Measurements from ENCODE around the gene ARGLU1. TPM values are rescaled to one million over a fixed set of nuclear protein-coding genes. Genes with fewer than 3 reads are reported as not detected.

ARGLU1 gene
- total RNA-seq, 1 donor from 2014 or later = 43.0 TPM

DNA sequence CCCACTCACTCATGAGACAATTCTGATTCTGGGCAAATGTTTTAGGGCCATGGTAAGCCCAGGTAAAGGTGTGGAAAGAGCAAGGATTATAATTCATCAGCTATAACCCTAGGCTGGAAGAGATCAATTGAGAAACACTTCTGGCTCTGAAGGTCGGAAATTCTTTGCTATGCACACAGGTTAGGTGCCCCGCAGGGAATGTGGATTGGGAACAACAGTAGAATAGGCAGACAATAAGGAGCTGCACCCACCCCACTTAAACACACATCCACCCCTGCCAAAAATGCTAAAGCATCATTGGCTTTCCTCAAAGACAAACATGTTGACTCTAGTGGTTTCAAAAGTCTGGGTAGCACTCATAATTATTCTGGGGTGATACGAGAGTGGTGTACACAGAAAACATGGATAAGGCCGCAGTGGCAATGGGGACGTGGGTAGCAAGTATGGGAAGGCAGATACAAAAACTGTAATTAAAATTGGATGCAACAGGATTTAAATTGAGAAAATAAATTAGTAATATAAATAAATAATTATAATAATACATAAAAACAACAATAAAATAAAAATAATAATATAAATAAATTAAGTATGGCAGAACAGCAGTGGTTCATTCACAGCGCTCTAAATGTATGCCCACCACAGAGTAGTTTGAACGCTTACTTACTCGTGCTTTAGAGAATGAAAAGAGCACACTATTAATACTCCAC is 41.0 kb downstream of the ARGLU1 start:
- H3K4me3 ChIP-seq (ENCODE audit: low read depth, low read length) = no peak overlapping the region
- no peak for DNase-seq (ENCODE audit: low read depth)
- TF ChIP-seq, protein P1, sequence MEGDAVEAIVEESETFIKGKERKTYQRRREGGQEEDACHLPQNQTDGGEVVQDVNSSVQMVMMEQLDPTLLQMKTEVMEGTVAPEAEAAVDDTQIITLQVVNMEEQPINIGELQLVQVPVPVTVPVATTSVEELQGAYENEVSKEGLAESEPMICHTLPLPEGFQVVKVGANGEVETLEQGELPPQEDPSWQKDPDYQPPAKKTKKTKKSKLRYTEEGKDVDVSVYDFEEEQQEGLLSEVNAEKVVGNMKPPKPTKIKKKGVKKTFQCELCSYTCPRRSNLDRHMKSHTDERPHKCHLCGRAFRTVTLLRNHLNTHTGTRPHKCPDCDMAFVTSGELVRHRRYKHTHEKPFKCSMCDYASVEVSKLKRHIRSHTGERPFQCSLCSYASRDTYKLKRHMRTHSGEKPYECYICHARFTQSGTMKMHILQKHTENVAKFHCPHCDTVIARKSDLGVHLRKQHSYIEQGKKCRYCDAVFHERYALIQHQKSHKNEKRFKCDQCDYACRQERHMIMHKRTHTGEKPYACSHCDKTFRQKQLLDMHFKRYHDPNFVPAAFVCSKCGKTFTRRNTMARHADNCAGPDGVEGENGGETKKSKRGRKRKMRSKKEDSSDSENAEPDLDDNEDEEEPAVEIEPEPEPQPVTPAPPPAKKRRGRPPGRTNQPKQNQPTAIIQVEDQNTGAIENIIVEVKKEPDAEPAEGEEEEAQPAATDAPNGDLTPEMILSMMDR (conservative IDR thresholded peaks at IDR 0.05; ENCODE audit: low read depth, low read length) = no peak

DNA sequence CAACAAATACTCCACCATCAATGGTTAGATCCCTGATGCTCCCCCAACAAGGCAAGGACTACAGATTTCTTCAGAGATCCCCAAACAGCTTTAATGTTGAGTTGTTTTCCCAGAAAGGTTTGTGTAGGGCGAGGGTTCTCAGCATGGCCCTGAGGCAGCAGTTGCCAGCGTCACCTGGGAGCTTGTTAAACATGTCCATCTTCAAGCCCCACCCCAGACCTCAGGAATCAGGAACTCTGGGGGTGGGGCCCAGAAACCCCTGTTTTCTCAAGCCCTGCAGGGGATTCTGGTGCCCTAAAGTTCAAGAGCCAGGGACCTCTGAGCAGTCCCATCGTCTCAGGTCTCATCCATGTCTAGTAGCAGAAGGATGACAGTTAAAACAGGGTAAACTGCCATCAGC is 42.1 kb downstream of the ARGLU1 start:
- TF ChIP-seq, protein P1 (conservative IDR thresholded peaks at IDR 0.05; ENCODE audit: low read depth, low read length) = no peak
- H3K4me3 ChIP-seq (ENCODE audit: low read depth, low read length) = no peak overlapping the region

DNA sequence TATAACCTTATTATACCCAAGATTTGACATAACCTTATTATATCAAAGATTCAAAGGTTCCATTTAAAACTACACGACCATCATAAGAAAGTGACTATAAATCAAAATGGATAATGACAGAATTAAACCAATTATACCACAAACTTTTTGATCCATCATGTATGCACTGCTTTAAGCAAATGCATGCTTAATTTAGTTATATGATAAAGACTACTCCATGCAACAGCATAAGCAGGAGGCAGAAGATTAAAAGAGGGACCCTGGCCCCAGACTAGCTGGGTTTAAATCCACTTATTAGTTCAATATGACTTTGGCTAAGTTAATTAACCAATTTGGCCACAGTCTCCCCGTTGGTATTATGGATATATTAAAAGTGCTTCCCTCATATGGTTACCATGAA is 43.8 kb downstream of the ARGLU1 start:
- TF ChIP-seq, protein P1 (conservative IDR thresholded peaks at IDR 0.05; ENCODE audit: low read depth, low read length) = no peak
- DNase-seq (ENCODE audit: low read depth) = no peak
- H3K4me3 ChIP-seq (ENCODE audit: low read depth, low read length) = no peak overlapping the region

More for the DNA sequence above, 42.1 kb downstream of the ARGLU1 start:
- no peak for DNase-seq (ENCODE audit: low read depth)

DNA sequence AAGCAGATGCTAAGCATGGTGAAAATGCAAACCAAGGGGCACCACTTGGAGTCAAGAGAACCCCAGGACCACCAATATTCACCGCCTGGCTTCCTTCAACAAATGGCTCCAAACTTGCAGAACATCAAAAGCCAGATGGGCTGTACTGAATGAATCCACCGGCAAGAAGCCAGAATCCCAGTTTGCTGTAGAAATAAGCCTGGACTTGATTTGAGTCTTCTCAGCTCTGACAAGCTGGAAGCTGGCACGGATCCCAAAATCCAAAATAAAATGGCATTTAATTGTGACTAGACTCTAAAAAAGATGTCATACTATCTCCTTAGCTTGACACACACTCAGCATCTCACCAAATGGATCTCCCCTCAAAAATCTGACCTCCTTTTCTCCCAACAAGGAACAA is 44.4 kb downstream of the ARGLU1 start:
- TF ChIP-seq, protein P1 (conservative IDR thresholded peaks at IDR 0.05; ENCODE audit: low read depth, low read length) = no peak
- DNase-seq (ENCODE audit: low read depth) = no peak
- H3K4me3 ChIP-seq (ENCODE audit: low read depth, low read length) = no peak overlapping the region

DNA sequence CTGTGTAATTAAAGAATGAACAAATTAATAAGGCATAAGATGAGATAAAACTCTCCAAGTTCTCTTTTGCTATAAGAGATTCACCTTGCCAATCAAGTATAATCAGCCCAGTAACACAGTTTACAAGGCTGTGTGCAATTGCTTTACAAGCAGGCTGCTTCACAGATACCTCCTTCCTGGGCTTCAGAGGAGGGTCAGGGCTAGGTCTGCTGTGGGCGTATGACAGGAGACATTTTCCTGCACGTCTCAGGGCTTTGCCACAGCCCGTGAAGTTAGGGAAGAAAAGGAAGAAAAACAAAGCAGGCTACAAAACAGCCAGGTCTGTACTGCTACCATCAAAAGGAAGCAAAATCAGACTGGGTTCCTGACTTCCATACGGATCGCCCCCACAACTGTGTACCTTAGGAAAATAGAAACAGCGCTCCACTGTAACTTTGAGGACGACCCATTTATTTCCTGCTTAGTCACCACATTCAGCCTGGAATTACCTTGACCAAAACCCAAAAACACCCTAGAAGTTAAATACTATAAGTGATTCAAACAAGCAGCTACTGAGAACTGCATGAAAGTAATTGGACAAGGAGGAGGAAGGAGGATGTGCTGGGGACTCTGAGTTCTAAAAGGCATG is 44.9 kb downstream of the ARGLU1 start:
- no peak for DNase-seq (ENCODE audit: low read depth)
- no peak overlapping the region for H3K4me3 ChIP-seq (ENCODE audit: low read depth, low read length)
- TF ChIP-seq, protein P1 (conservative IDR thresholded peaks at IDR 0.05; ENCODE audit: low read depth, low read length) = no peak

DNA sequence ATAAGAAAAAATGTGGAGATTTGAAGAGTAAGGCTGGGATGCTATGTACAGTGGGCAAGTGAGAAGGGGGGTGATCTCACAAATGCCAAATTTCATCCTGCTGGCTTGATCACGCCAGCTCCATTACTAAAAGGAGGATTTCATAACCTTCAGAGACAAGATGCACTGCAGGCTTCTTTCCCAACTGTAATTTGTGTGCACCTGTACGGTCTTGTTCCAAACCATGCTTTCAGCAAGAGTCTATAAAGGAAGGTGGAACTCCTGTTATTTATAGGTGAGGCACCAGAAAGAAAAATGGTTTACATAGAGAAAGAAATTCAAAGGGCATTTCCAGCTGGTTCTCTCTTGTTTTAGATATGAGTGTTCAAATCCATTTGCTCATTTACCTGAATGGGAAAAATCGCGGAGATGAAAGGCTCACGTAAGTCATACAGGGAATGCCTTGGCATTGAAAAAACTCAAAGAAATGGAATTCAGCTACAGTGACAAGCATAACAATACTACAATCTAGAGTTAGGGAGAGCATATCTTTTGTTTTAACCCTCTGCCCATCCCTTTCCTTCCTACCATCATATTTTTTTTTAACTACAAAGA is 45.7 kb downstream of the ARGLU1 start:
- TF ChIP-seq, protein P1 (conservative IDR thresholded peaks at IDR 0.05; ENCODE audit: low read depth, low read length) = no peak
- no peak overlapping the region for H3K4me3 ChIP-seq (ENCODE audit: low read depth, low read length)
- no peak for DNase-seq (ENCODE audit: low read depth)
